DND-41 (cell line): ENCODE measurements around the gene IFI44.

ENCODE experiments used
- ATAC-seq: fragments of 200-7000 bp; cut with Tn5 transposase; 3 replicates; pipeline ENCODE4 v1.9.1; 2021; ENCODE audit warnings: low read depth; ENCODE audit not compliant: insufficient read depth
- DNase-seq: peaks from one replicate; pipeline ENCODE4 v3.0.0-alpha.2; 2020
- H2AFZ ChIP-seq: 2 replicates; pipeline ENCODE4 v1.6.0; 2012; ENCODE audit warnings: low read depth, low read length
- H3K27ac ChIP-seq: 2 replicates; pipeline ENCODE4 v1.5.1; 2012; ENCODE audit warnings: low read length, inconsistent platforms
- H3K27me3 ChIP-seq: fragments of 200-600 bp; sonication (generic); 2 replicates; pipeline ENCODE4 v1.6.0; 2012; ENCODE audit warnings: low read length, mild to moderate bottlenecking, inconsistent platforms; ENCODE audit not compliant: insufficient read depth, poor library complexity
- H3K36me3 ChIP-seq: 2 replicates; pipeline ENCODE4 v1.5.1; 2012; ENCODE audit warnings: low read length, inconsistent platforms; ENCODE audit not compliant: insufficient read depth
- H3K4me1 ChIP-seq: 2 replicates; pipeline ENCODE4 v1.5.1; 2012; ENCODE audit warnings: mild to moderate bottlenecking, low read length; ENCODE audit not compliant: insufficient read depth
- H3K4me2 ChIP-seq: 2 replicates; pipeline ENCODE4 v1.6.0; 2012; ENCODE audit warnings: mild to moderate bottlenecking, moderate library complexity, low read length, inconsistent platforms; ENCODE audit not compliant: insufficient read depth
- H3K4me3 ChIP-seq, 2 experiments: fragments of 200-600 bp in 1 of 2; shearing (Covaris generic) in 1 of 2; 2 replicates each; pipeline ENCODE4 v1.5.1; 2012 to 2016; ENCODE audit warnings: inconsistent platforms in 2 of 2, low read length in 2 of 2, mild to moderate bottlenecking in 2 of 2, low read depth in 1 of 2, moderate library complexity in 1 of 2
- H3K79me2 ChIP-seq: 2 replicates; pipeline ENCODE4 v1.6.0; 2012; ENCODE audit warnings: low read length, inconsistent platforms; ENCODE audit not compliant: insufficient read depth
- H3K9ac ChIP-seq: 2 replicates; pipeline ENCODE4 v1.6.0; 2012; ENCODE audit warnings: low read depth, mild to moderate bottlenecking, inconsistent platforms, low read length, moderate library complexity
- H3K9me3 ChIP-seq: 2 replicates; pipeline ENCODE4 v1.5.1; 2012; ENCODE audit warnings: low read length, moderate library complexity, mild to moderate bottlenecking, inconsistent platforms; ENCODE audit not compliant: insufficient read depth, severe bottlenecking
- H4K20me1 ChIP-seq: 2 replicates; pipeline ENCODE4 v1.6.0; 2012; ENCODE audit warnings: low read length; ENCODE audit not compliant: insufficient read depth
- EZH2 ChIP-seq: IDR thresholded peaks from 3 replicates; pipeline ENCODE4 v1.6.1; 2012; ENCODE audit warnings: borderline replicate concordance, low read depth, mild to moderate bottlenecking, moderate library complexity, low read length, inconsistent platforms; ENCODE audit not compliant: severe bottlenecking
- TF ChIP-seq, protein P1 (sequence below): IDR thresholded peaks from 2 replicates; pipeline ENCODE4 v1.5.1; 2012; ENCODE audit warnings: borderline replicate concordance, low read length, moderate library complexity, mild to moderate bottlenecking; ENCODE audit not compliant: poor library complexity, severe bottlenecking; ENCODE audit errors: extremely low read depth

Gene IFI44

DNA sequence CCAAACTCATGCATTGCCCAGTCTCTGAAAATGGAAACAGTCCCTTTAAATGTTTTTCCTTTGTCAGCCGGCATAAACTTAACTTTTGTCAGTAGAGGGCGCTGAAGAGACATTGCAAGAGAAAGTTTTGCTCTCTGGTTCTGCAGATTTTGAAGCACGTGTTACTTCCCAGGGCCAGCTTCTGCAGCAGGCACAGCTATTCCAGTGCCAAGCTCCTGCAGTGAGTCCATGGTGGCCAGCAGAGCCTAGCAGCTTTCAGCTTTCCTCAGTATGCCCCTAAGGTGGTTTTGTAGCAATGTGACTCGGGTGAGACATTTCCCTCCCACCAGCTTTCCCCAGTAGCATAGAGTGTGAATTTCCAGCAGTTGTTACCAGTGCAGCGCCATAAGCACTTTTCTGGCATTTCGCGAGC, 32.0 kb upstream of the IFI44 start:
- no peaks in the 10 kb centered on the region for H3K36me3 ChIP-seq
- H3K4me3 ChIP-seq, result peak overlapping the region in 1 of 2 experiments; percentile 24; a peak in 1 of 4 replicates
- TF ChIP-seq, protein P1, sequence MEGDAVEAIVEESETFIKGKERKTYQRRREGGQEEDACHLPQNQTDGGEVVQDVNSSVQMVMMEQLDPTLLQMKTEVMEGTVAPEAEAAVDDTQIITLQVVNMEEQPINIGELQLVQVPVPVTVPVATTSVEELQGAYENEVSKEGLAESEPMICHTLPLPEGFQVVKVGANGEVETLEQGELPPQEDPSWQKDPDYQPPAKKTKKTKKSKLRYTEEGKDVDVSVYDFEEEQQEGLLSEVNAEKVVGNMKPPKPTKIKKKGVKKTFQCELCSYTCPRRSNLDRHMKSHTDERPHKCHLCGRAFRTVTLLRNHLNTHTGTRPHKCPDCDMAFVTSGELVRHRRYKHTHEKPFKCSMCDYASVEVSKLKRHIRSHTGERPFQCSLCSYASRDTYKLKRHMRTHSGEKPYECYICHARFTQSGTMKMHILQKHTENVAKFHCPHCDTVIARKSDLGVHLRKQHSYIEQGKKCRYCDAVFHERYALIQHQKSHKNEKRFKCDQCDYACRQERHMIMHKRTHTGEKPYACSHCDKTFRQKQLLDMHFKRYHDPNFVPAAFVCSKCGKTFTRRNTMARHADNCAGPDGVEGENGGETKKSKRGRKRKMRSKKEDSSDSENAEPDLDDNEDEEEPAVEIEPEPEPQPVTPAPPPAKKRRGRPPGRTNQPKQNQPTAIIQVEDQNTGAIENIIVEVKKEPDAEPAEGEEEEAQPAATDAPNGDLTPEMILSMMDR, result peak; percentile 93
- TF ChIP-seq EZH2, result no peak
- H3K4me1 ChIP-seq, result peaks cover 38% of the 10 kb centered on the region
- H2AFZ ChIP-seq, result peak overlapping the region; percentile 73; the same call in 1 of the 2 replicates
- peak overlapping the region; percentile 33 for H3K9ac ChIP-seq
- H4K20me1 ChIP-seq, result no peaks in the 10 kb centered on the region
- H3K4me2 ChIP-seq, result peak overlapping the region; percentile 50
- DNase-seq (peak; percentile 75), ATAC-seq (peak; percentile 80)
- no peaks in the 10 kb centered on the region for H3K9me3 ChIP-seq
- H3K27me3 ChIP-seq, result peaks cover 3% of the 10 kb centered on the region
- H3K27ac ChIP-seq, result peak overlapping the region; percentile 48; the same call in 1 of the 2 replicates
- peaks cover 3% of the 10 kb centered on the region; the same call in 1 of the 2 replicates for H3K79me2 ChIP-seq

DNA sequence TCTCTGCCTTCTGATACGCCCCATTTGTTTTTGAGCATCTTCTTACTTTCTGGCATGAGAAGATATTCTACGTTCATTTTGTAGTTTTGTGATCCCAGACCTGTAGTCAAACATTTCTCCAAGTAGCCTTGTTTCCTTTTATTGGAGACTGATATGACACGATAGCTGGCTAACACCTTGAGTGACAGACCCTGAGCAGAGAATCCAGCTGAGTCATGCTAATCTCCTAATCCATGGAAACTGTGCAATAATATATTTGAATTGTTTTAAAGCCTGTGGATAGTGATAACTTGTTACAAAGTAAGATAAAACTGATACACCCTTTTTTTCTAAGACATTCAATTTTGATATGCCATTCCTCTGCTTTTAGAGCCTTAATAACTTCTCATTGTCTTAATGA, 30.6 kb upstream of the IFI44 start:
- no peak overlapping the region for H3K4me2 ChIP-seq
- no peaks in the 10 kb centered on the region for H4K20me1 ChIP-seq
- no peak for DNase-seq

DNA sequence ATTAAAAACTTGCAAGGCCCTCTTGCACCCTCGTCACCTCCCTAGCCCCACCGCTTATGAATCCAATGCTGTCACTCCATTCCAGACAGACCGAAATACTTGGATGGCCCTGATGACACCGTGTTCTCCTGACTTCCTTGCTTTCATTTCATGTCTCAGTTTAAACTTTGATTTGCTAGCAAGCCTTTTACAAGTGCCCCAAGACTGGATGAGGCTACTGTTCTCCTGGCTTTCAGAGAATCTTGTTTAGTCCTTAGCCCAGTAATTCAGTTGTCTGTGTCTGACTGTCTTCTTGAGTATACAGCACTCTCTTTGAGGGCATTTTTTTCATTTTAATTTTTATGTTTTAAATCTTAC, 30.2 kb upstream of the IFI44 start:
- H3K79me2 ChIP-seq, result peaks cover 3% of the 10 kb centered on the region; the same call in 1 of the 2 replicates
- no peak overlapping the region for H3K4me3 ChIP-seq
- ATAC-seq, result peak; percentile 10; the same call in 1 of the 3 replicates
- no peaks in the 10 kb centered on the region for H3K9me3 ChIP-seq
- no peaks in the 10 kb centered on the region for H4K20me1 ChIP-seq
- H3K27me3 ChIP-seq, result peaks cover 3% of the 10 kb centered on the region
- H3K4me2 ChIP-seq, result peak overlapping the region; percentile 73; the same call in 1 of the 2 replicates
- H3K27ac ChIP-seq, result peak overlapping the region; percentile 78
- peak overlapping the region; percentile 50; the same call in 1 of the 2 replicates for H3K9ac ChIP-seq
- peak overlapping the region; percentile 56 for H2AFZ ChIP-seq
- TF ChIP-seq EZH2, result no peak
- TF ChIP-seq, protein P1, result no peak
- no peak for DNase-seq
- peaks cover 40% of the 10 kb centered on the region for H3K4me1 ChIP-seq
- H3K36me3 ChIP-seq, result no peaks in the 10 kb centered on the region

More for the DNA sequence above, 30.6 kb upstream of the IFI44 start:
- Histone ChIP-seq H3K79me2 (peaks cover 3% of the 10 kb centered on the region; the same call in 1 of the 2 replicates), H3K9me3 (no peaks in the 10 kb centered on the region), H3K9ac (no peak overlapping the region; the same call in 1 of the 2 replicates), H3K4me1 (peaks cover 40% of the 10 kb centered on the region), H2AFZ (peak overlapping the region; percentile 56; the same call in 1 of the 2 replicates), H3K27ac (no peak overlapping the region; the same call in 1 of the 2 replicates), H3K27me3 (peaks cover 3% of the 10 kb centered on the region), H3K4me3 (no peak overlapping the region), H3K36me3 (no peaks in the 10 kb centered on the region)
- ATAC-seq, result no peak
- TF ChIP-seq, protein P1, result no peak
- TF ChIP-seq EZH2, result no peak
